ENCODE measurements around the gene DENR. TPM values are rescaled to one million over a fixed set of nuclear protein-coding genes. Genes with fewer than 3 reads are reported as not detected.

Gene DENR
- polyA plus RNA-seq, 1 donor = 63.2 TPM

DNA sequence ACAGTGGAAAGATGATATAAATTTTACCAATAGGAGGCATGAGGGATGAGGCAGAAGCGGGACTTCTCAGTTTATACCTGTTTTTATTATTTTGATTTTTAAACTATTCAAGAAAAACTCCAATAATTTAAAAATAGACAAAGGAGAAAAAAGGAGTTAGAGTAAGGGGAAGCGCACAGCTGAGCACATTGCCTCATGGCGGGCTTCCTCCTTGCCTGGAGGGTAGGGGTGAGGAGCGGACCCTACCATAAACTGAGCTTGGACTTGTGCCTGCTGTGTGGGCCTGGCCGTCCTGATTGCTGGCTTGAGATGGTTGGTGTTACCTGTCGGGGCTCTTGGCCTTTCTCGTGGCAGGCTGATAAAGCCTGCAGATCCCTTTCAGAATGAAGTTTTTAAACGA lies 67.5 kb downstream of the DENR start:
- no peak for DNase-seq (ENCODE audit: low read depth)

Other genes with a start within 250 kb of the DENR start
- gene RSRC2, start 225.9 kb upstream of the DENR start, polyA plus RNA-seq (ENCODE audit: insufficient read length) = 118 TPM
- gene KNTC1, start 225.6 kb upstream of the DENR start, polyA plus RNA-seq (ENCODE audit: insufficient read length) = 18.0 TPM
- 0.09 TPM for gene HCAR2, start 49.5 kb upstream of the DENR start, polyA plus RNA-seq (ENCODE audit: insufficient read length)
- not detected for gene HCAR3, start 36.0 kb upstream of the DENR start, polyA plus RNA-seq (ENCODE audit: insufficient read length)
- gene HCAR1, start 22.0 kb upstream of the DENR start, polyA plus RNA-seq (ENCODE audit: insufficient read length) = 0.10 TPM
- 0.70 TPM for gene CCDC62, start 21.7 kb downstream of the DENR start, polyA plus RNA-seq (ENCODE audit: insufficient read length)
- 7.1 TPM for gene HIP1R, start 82.6 kb downstream of the DENR start, polyA plus RNA-seq (ENCODE audit: insufficient read length)
- 22.4 TPM for gene VPS37B, start 143.3 kb downstream of the DENR start, polyA plus RNA-seq (ENCODE audit: insufficient read length)
- 4.4 TPM for gene ABCB9, start 213.6 kb downstream of the DENR start, polyA plus RNA-seq (ENCODE audit: insufficient read length)
- 9.2 TPM for gene OGFOD2, start 222.4 kb downstream of the DENR start, polyA plus RNA-seq (ENCODE audit: insufficient read length)
- 165 TPM for gene ARL6IP4, start 227.9 kb downstream of the DENR start, polyA plus RNA-seq (ENCODE audit: insufficient read length)